ENCODE results near the gene RYR2. TPM values are rescaled to one million over a fixed set of nuclear protein-coding genes. Genes with fewer than 3 reads are reported as not detected.

The RYR2 gene
- total RNA-seq, 1 donor from 2014 or later: 15.2 TPM

DNA sequence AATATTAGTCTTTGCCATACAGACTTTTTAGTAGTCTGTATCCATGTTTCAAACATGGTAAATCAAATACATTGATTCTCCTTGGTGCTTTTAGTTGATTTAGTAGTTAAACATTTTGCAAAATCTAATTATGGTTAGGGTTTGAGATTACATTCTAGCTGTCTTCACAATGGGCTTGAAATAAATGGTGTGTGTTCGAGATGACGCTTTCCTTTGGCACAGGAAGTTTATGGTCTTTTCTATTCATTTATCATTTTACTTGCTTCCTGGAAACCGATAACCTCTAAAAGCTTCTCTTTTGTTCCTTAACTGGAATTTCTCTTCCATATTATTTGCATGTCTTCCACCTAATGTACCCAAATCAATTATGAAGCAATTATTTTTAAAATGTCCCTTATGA lies 810.4 kb downstream of the RYR2 start:
- intact Hi-C loops (cut with DNase I): no loop called here
- Histone ChIP-seq H3K36me3 (no peaks in the 10 kb centered on the region), H3K27ac (no peak overlapping the region), H3K4me3 (no peak overlapping the region), H3K27me3 (no peaks in the 10 kb centered on the region), H3K4me1 (no peaks in the 10 kb centered on the region), H3K9me3 (no peaks in the 10 kb centered on the region)
- TF ChIP-seq, protein P1, sequence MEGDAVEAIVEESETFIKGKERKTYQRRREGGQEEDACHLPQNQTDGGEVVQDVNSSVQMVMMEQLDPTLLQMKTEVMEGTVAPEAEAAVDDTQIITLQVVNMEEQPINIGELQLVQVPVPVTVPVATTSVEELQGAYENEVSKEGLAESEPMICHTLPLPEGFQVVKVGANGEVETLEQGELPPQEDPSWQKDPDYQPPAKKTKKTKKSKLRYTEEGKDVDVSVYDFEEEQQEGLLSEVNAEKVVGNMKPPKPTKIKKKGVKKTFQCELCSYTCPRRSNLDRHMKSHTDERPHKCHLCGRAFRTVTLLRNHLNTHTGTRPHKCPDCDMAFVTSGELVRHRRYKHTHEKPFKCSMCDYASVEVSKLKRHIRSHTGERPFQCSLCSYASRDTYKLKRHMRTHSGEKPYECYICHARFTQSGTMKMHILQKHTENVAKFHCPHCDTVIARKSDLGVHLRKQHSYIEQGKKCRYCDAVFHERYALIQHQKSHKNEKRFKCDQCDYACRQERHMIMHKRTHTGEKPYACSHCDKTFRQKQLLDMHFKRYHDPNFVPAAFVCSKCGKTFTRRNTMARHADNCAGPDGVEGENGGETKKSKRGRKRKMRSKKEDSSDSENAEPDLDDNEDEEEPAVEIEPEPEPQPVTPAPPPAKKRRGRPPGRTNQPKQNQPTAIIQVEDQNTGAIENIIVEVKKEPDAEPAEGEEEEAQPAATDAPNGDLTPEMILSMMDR (IDR thresholded peaks at IDR 0.05): no peak
- no peak for DNase-seq (ENCODE audit: low spot score in 2 of 2)

DNA sequence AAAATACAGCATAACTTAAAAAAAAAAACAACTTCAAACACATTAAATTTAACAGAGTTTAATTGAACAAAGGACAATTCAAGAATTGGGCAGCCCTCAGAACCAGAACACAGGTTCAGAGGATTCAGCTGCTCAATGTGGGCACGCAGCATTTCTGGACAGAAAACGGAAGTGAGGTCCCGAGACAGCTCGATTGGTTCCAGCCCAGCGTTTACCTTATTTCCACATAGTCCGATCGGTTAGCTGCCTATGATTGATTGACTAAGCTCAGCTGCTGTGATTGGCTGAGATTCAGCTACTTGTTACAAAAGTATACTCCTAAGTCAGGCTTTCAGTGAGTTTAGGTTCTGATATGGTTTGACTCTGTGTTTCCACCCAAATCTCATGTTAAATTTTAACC lies 815.5 kb downstream of the RYR2 start:
- no peak overlapping the region for H3K4me3 ChIP-seq
- H3K4me1 ChIP-seq: no peaks in the 10 kb centered on the region
- DNase-seq (ENCODE audit: low spot score in 2 of 2): no peak
- TF ChIP-seq, protein P1 (IDR thresholded peaks at IDR 0.05): no peak
- intact Hi-C loops (cut with DNase I): no loop called here
- no peaks in the 10 kb centered on the region for H3K9me3 ChIP-seq
- H3K27me3 ChIP-seq: no peaks in the 10 kb centered on the region
- no peak overlapping the region for H3K27ac ChIP-seq
- H3K36me3 ChIP-seq: no peaks in the 10 kb centered on the region

DNA sequence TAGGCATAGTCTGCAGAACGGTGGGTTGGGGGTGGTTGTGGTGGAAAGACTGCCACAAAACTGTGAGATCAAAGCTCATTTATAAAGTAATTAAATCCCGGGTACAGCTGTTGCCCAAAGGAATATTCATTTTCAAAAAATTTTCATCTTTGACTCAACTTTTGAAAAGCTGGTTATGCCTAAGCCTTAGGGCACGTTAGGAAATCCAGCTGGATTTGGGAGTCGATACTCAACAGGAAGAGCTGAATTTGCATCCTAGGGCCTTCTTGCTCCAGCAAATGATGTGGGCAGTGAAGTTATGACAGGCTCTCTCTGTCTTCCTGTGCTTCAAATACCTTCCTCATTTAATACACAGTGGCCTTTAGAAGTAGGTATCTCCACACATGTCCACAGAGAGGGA lies 817.0 kb downstream of the RYR2 start:
- Histone ChIP-seq H3K36me3 (no peaks in the 10 kb centered on the region), H3K4me1 (no peaks in the 10 kb centered on the region), H3K27me3 (no peaks in the 10 kb centered on the region), H3K9me3 (no peaks in the 10 kb centered on the region), H3K27ac (no peak overlapping the region), H3K4me3 (no peak overlapping the region)
- TF ChIP-seq, protein P1 (IDR thresholded peaks at IDR 0.05): no peak
- no peak for DNase-seq (ENCODE audit: low spot score in 2 of 2)
- intact Hi-C loops (cut with DNase I): no loop called here

DNA sequence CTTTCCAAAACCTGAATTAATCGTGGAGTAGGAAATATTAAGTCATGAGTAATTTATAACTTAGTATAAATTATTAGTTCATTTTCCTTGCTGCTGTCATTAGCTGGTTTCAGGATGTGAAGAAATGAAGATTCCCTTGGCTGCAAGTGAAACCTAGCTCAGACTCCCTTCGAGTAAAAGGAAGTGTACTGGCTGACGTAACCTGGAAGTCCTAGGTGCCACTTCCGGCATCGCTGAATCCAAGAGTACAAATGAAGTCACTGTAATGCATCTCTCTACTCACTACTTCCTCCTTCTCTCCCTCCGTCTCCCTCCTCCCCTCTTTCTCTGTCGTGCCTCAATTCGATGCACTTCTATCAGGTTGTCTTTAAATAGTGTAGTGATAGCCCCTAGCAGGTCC lies 820.0 kb downstream of the RYR2 start:
- H3K4me1 ChIP-seq: no peaks in the 10 kb centered on the region
- H3K27me3 ChIP-seq: no peaks in the 10 kb centered on the region
- no peak for DNase-seq (ENCODE audit: low spot score in 2 of 2)
- H3K4me3 ChIP-seq: no peak overlapping the region
- no peak overlapping the region for H3K27ac ChIP-seq
- TF ChIP-seq, protein P1 (IDR thresholded peaks at IDR 0.05): no peak
- intact Hi-C loops (cut with DNase I): no loop called here
- no peaks in the 10 kb centered on the region for H3K36me3 ChIP-seq
- no peaks in the 10 kb centered on the region for H3K9me3 ChIP-seq

DNA sequence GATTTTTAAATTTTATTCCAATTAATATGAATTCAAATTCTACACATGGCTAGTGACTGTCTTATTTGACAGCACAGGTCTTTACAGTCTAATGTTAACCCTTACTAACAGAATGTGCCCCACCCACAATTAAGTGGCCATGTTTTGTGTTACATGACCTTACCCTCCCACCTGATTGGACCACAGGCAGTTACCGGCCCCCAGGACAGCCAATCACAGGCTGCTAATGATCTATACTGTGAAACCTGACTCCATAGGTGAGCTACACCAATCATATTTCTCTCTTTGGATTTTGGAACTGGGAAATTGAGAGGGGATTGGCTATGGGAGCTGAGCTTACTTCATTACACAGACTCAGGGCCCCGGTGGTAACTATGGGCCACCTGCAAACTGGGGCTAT lies 821.2 kb downstream of the RYR2 start:
- Histone ChIP-seq H3K27me3 (no peaks in the 10 kb centered on the region), H3K27ac (no peak overlapping the region), H3K36me3 (no peaks in the 10 kb centered on the region), H3K4me3 (no peak overlapping the region), H3K4me1 (no peaks in the 10 kb centered on the region), H3K9me3 (no peaks in the 10 kb centered on the region)
- TF ChIP-seq, protein P1 (IDR thresholded peaks at IDR 0.05): no peak
- no peak for DNase-seq (ENCODE audit: low spot score in 2 of 2)
- intact Hi-C loops (cut with DNase I): no loop called here
